Hematopoietic multipotent progenitor cell treated with erythropoietin and hydrocortisone succinate and interleukin-3 and kit ligand, for 4 days (in vitro differentiated cells): ENCODE measurements around the gene ZNF281.
"Not testable (repeated sequence)": the region's sequence is repeated elsewhere in the genome, so short reads cannot be mapped to it uniquely, and the experiment has no call there.

Experiments
- DNase-seq: peaks from one replicate; pipeline ENCODE4 v3.0.0-alpha.2; 2015

The ZNF281 gene

DNA sequence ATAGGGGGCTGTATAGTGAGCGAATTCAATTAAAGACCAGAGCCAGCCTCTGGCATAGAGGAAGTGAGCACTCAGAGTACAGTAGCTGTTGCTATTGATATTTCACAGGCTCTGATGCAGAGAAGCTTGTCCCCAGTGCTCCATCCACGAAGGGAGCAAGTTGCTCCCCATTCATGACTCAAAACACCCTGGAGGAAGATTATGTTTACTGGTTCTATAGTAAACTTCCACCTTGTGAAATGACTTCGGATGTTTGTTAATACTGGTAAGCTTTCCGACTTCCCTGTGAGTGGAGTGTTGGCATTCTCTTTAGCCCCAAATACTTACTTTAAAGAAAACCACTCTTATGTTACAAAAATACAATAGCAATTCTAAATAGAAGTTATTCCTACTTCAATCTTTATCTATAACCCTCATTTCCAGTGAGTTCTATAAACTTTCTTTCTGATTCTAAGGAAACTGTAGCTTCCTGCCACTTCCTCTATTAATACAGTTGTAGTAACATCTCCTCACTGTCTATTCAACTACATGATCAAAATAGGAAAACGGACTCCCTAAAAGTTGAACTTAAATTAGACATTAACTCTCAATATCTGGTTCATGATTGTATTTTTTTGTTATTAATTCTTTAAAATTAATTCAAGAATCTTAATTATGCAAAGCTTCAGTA lies 46.4 kb downstream of the ZNF281 start:
- peak; percentile 24 for DNase-seq

DNA sequence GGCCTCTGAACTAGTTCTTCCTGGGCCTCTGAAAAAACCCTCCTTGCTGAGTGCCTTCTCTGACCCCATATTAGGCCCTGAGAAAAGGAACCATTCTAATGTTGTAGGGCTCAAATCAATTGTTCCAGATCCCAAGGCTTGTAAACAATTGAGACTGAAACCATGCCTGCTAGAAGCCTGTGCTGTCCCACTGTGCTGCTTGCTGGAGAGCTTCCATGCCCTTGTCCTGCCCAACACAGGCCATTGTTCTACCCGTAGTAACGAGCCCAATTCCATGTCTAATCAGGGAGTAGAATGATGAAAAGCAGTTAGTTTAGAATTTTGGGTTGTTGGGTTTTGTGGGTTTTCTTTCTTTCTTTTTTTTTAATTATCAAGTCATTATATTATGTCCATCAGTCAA lies 47.4 kb downstream of the ZNF281 start:
- DNase-seq: no peak

DNA sequence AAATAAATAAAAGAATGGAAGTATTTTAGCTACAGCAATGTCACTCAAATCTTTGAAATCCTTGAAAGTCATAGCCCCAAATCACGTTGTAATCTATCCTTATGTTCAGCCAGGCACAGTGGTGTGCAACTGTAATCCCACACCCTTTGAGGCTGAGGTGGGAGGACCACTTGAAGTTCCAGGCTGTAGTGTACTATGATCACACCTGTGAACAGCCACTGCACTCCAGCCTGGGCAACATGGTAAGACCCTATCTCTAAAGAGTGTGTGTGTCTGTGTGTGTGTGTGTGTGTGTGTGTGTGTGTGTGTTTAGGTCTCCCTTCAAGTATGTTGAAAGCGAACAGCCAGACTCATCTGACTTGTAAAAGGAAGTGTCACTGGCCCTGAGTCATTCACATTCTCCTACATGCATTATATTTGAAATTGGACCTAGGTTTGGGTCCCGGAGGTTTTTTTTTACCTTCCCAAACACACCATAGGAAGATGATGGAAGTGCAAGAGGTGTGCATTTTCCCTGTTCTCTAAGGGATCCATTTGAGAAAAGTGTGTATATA lies 50.1 kb downstream of the ZNF281 start:
- DNase-seq: peak; percentile 30

DNA sequence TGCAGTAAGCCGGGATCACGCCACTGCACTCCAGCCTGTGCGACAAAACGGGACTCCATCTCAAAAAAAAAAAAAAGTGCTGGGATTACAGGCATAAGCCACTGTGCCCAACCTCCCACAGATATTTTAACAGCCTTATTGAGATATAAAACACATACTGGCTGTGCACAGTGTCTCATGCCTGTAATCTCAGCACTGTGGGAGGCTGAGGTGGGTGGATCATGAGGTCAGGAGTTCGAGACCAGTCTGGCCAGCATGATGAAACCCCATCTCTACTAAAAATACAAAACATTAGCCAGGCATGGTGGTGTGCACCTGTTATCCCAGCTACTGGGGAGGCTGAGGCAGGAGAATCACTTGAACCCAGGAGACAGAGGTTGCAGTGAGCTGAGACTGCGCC lies 51.9 kb downstream of the ZNF281 start:
- DNase-seq: not testable (repeated sequence)

DNA sequence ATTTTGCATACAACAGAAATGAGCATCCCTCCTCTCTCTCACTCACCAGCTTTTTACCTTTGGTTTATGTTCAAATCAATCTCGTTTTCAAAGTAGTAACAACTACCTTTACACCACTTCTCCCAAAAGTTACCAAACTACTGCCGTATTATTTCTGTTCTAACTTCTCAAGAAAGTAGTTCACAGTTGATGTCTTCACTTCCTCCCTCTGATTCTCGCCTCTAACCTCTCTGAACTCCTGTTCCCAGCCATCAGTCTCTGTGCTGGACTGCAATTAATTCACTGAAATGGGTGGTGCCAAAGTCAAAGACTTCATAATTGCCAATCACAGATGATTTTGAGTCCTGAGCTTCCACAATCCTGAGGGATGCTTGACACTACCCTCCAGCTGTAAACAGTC lies 54.0 kb downstream of the ZNF281 start:
- DNase-seq: no peak
